ENCODE measurements around the gene SLC1A5. TPM values are rescaled to one million over a fixed set of nuclear protein-coding genes. Genes with fewer than 3 reads are reported as not detected.
"Not testable (repeated sequence)": the region's sequence is repeated elsewhere in the genome, so short reads cannot be mapped to it uniquely, and the experiment has no call there.

Gene SLC1A5
- polyA plus RNA-seq: 100 to 1,000 TPM in 1 of 3 donors, 10 to 100 TPM in 2; 32.4 to 154 (median 56.9) TPM

DNA sequence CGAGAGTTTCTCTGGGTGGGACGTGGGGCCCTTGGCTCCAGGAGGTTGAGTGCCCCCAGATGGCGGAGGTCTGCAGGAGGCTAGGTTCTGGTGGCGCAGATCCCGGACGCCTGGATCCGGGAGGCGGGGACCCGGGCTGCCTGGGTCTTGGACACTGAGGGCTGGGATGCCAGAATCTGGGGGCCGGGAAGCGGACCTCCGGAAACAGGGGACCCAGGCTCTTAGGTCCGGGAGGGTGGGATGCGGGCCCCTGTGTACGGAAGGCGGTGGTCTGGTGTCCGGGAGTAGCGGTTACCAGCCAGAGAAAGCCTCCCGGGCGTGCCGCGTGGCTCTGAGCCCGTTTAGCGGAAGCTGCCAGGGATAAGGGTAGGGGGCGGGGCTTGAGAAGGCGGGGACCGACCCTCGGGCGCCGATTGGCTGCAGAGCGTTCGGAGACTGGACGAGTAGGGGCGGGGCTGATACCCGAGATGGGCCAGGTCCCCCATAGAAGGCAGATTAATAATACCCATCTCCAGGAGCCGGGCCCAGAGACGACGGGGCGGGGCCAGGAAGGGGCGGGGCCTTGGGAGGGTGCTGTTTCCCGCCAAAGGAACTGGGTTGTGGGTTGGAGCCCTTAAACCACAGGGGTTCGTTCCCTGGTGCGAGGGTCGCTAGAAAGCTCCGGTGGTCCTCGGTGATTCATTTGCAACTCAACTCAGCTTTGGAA, at the start of gene SLC1A5:
SLC1A5 (minus strand) TSS at position 333 of the 706 bp plus-strand sequence. CDS start 629 bp downstream, outside the sequence.
- WGBS, 3 donors: 1 to 2% (median 1%) methylated on average over 36 to 46 of the region's 46 CpGs
- peak within 1 kb of the TSS; percentile 93 for H3K27ac ChIP-seq (ENCODE audit: low read depth, low read length)

DNA sequence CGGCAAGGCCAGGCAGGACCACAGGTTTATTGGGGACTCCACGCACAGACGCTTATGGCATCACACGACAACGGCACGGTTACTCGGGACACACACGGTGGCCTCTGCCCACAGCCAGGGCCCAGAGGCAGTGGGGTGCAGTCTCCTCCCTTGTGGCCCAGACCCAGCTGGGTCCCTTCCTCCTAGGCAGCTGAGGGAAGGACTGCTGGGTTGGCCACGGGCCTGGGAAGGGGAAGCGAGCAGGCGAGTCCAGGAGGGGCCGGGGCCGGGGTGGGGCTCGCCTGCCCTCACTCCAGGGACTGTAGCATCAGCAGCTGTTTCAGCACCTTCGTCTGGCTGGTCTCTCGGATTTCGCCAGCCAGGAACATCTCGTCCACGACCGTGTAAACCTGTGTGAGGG, 49.8 kb upstream of the SLC1A5 start:
- H3K27ac ChIP-seq (ENCODE audit: low read depth, low read length): no peak overlapping the region
- 84 to 95% (median 86%) methylated on average over 19 to 20 of the region's 20 CpGs for WGBS, 3 donors

DNA sequence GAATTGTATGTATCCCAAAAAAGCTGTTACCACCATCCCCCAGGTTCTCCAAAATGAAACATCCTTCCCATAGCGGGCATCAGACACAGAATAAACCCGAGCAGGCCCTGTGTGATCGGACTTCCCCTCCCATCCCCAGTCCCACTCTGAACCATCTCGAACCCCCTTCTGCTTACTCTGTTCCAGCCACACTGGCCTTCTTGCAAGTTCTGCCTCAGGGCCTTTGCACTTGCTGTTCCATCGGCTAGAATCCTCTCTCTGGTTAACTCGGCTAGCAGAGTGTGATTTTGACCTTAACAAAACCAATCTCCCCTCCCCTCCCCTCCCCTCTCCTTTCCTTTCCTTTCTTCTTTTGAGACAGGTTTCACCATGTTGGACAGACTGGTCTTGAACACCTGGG, 46.6 kb upstream of the SLC1A5 start:
- no peak overlapping the region for H3K27ac ChIP-seq (ENCODE audit: low read depth, low read length)
- 94 to 95% (median 95%) methylated on average over 6 of the region's 6 CpGs for WGBS, 3 donors

DNA sequence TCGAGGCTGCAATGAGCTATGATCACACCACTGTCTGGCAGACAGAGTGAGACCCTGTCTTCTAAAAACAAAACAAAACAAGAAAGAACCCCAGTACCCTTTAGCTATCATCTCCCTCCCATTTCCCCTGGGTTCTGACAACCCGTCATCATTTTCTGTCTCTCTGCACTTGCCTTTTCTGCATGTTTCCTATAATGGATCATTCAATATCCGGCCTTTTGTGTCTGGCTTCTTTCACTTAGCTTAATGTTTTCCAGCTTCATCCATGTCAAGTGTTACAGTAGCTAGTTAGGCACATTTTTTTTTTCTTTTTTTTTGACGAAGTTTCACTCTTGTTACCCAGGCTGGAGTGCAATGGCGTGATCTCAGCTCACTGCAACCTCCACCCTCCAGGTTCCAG, 45.7 kb upstream of the SLC1A5 start:
- WGBS, 3 donors: 76 to 79% (median 77%) methylated on average over 5 of the region's 5 CpGs
- H3K27ac ChIP-seq (ENCODE audit: low read depth, low read length): no peak overlapping the region

DNA sequence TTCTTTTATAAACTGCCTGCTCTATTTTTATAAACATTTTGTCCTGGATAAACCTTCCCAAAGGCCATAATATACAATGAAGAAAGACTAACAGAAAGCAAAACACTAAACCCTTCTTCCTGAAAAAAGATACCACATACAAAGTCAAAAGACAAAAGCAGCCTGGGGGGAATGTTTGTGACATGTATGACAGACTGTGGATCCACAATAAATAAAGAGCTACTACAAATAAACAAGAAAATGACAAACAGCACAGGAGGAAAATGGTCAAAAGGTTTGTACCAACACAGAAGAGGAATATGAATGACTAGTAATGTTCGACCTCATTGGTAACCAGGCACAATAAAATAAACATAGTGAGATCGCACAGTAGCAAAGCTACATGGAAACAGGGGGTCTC, 42.5 kb upstream of the SLC1A5 start:
- H3K27ac ChIP-seq (ENCODE audit: low read depth, low read length): no peak overlapping the region
- WGBS, 3 donors: 89 to 95% (median 94%) methylated on average over 2 of the region's 2 CpGs

DNA sequence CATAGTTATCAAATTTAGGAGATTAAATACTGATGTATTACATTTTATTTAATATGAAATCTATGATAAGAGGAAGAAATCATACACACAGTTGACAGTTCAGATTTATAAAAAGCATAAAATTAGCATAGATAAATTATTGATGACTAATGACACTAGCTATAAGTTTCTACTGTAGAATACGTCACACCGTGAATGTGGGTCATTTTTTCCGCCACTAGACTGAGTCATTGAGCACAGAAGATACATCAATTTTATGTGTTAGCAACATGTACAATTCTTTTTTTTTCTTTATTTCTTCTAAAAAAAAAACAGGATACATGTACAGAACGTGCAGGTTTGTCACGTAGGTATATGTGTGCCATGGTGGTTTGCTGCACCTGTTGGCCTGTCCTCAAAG, 40.1 kb upstream of the SLC1A5 start:
- 76 to 85% (median 77%) methylated on average over 5 of the region's 5 CpGs for WGBS, 3 donors
- H3K27ac ChIP-seq (ENCODE audit: low read depth, low read length): no peak overlapping the region

DNA sequence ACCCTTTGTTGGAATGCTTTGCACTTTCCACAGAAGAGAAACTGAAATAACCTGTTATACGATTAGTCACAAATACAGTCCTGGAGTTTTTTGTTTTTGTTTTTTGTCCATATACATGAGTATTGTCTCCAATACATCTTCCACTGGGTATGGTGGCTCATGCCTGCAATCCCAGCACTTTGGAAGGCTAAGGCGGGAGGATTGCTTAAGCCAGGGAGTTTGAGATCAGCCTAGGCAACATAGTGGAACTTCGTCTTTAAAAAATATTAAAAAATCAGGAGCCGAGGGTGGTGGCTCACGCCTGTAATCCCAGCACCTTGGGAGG, 37.3 kb upstream of the SLC1A5 start:
- 82 to 84% (median 84%) methylated on average over 5 of the region's 5 CpGs for WGBS, 3 donors
- no peak overlapping the region for H3K27ac ChIP-seq (ENCODE audit: low read depth, low read length)

DNA sequence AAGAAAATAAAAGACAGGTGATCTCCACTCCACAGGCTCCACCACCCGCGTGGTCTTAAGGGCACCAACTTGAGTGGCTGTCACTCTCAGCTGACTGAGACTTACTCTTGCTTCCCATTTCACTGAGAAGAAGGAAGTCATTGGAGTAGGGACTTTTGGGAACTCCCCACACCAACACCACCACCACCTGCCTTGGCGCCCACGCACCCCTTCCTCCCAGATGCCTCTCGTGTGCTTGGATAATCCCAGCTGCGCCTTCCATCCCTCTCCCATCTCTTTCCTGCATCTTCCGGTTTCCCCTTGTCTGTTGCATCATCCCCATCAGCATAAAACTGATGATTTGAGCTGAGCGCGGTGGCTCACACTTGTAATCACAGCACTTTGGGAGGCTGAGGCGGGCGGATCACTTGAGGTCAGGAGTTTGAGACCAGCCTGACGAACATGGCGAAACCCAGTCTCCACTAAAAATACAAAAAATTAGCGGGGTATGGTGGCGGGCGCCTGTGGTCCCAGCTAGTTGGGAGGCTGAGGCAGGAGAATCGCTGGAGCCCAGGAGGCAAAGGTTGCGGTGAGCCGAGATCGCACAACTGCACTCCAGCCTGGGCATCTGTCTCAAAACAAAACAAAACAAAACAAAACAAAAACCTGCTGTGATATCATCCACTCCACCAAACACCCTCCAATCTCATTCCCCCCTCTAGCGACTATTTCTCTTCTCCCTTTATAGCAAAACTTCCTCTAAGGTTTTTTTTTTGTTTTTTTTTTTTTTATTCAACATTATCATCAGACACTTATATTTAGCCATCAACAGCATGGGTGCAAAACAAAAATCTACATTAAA, 36.7 kb upstream of the SLC1A5 start:
- 68 to 87% (median 74%) methylated on average over 21 of the region's 21 CpGs for WGBS, 3 donors
- H3K27ac ChIP-seq (ENCODE audit: low read depth, low read length): no peak overlapping the region

DNA sequence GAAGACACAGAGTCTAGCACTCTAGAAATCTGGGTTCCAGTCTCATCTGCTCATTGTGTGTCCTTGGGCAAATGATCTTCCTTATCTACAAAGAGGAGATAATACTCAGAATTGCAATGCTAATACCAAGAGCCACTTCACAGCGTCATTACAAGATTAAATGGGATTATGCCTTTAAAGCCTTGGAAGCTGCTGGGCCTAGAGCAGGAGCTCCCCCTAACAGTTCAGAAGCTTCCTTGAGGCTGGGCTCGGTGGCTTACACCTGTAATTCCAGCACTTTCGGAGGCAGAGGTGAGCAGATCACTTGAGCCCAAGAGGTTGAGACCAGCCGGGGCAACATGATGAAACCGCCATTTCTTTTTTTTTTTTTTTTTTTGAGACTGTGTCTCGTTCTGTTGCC, 34.7 kb upstream of the SLC1A5 start:
- H3K27ac ChIP-seq (ENCODE audit: low read depth, low read length): no peak overlapping the region
- WGBS, 3 donors: 91 to 95% (median 95%) methylated on average over 5 to 6 of the region's 6 CpGs

DNA sequence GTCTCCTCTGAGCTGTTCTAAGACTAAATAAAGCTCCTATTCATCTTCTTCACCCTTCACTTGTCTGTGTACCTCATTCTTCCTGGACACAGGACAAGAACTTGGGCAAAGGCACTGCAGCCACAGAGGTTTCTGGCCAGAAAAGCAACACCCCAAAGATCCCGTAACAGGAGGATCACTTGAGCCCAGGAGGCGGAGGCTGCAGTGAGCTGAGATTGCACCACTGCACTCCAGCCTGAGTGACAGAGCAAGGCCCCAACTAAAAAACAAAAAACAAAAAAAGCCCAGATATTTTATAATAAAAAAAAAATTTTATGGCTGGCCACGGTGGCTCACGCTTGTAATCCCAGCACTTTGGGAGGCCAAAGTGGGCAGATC, 34.0 kb upstream of the SLC1A5 start:
- H3K27ac ChIP-seq (ENCODE audit: low read depth, low read length): not testable (repeated sequence)
- 85 to 92% (median 89%) methylated on average over 4 of the region's 4 CpGs for WGBS, 3 donors

DNA sequence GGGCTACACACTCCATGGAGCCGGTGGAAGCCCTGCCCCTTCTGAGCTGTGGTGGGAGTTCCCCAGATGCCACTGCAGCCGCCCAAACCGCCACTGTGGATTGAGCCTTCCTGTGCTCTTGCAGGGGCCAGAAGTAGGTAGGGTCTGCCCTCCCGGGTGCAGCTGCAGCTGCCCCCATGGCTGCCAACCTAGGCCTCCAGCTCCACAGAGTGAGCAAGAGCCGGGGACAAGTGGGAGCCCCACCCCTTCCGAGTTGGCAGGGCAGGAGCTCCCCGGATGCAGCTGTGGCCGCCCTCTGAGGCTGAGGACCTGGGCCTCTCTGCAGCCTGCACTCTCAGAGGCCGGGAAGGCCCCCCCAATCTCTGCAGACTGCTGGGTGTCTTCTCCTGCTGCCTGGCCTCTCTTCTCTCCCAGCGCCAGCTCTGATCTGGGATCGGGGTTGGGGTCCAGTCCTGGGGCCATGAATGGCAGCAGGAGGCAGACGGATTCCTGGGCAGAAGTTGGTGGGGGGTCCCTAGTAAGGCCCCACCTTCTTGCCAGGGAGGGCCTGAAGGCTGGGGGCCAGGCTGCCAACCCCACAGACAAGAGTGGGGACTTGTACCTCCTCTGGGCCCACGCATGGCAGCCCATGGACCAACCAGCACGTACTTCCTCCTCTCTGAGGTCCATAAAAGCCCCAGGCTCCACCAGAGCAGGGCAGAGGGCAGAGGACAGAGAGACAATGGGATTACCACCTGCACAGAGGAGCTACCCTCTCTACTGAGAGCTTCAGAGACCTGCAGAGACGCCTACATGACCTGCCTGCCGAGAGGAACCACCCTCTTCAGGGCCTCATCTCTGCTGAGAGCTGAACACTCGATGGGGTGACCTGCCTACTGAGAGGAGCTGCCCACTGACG, 33.4 kb upstream of the SLC1A5 start:
- 58 to 75% (median 62%) methylated on average over 18 of the region's 18 CpGs for WGBS, 3 donors
- H3K27ac ChIP-seq (ENCODE audit: low read depth, low read length): no peak overlapping the region

DNA sequence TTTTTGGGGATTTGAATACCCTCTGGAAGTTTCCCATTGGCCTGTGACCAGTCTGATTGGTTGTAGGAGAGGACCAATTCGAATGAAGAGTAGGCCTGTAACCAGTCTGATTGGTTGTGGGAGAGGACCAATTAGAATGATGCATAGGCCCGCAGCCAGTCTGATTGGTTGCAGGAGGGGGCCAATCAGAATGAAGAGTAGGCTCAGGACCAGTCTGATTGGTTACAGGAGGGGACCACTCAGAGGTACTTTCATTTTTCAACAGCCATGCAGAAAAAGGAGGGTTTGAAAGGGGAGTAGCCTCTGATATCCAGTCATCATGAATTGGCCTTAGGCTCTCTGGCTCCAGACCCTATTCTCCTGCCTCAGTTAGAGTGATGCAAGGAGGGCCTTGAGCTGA, 30.4 kb upstream of the SLC1A5 start:
- no peak overlapping the region for H3K27ac ChIP-seq (ENCODE audit: low read depth, low read length)
- 86 to 95% (median 92%) methylated on average over 2 of the region's 2 CpGs for WGBS, 3 donors

DNA sequence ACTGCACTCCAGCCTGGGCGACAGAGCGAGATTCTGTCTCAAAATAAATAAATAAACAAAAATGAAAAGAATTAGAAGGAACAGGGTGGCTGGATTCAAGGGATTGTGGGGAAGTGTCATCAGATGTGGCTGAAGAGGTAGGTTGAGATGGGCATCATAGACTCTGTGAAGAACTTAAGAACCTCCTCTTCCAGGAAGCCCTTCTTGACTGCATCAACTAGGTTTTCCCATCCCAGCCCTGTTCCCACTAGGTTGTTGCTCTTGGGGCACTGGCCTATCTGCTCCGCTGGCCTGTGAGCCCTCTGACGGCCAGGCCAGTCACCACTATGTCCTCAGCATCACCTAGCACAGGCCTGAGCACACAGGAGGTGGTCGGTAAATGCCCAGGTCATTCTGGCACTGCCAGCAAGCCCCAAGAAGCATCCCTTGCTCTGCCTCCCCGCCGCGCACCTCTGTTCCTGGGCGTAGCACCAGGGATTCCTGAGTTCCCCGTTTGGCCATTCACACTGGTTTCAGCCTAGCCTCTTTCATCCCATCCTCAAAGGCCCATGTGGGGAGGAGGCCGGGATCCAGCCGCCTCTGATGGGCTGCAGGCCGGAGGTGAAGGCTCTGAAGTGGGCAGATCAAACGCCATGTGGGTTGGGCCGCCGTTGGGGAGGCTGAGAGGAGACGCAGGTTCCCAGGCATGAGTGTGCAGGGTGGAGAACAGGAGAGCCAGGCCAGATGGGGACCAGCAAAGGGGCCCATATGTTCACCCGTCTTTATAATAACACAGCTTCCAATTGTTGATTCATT, 27.6 kb upstream of the SLC1A5 start:
- 77 to 83% (median 78%) methylated on average over 18 of the region's 18 CpGs for WGBS, 3 donors
- H3K27ac ChIP-seq (ENCODE audit: low read depth, low read length): no peak overlapping the region

DNA sequence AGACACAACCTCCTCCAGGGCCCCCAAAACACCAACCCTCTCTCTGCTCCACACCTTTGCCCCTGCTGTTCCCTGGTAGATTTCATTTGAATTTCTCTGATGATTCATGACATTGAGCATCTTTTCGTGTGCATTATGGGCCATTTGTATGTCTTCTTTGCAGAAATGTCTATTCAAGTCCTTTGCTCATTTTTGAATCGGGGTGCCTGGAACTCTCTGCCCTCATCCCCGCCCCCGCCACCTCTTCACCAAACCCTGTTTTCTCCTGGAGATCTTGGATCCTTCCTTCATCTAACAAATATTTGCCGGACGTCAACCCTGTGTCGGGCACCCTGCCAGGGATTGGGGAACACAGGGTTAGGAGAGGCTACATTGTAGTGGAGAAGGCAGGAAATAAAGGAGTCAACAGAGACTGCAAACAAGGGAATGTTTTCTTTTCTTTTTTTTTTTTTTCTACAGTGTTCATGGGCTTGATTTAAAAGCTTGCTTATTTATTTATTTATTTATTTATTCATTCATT, 25.5 kb upstream of the SLC1A5 start:
- WGBS, 3 donors: 20 to 51% (median 41%) methylated on average over 7 of the region's 7 CpGs
- no peak overlapping the region for H3K27ac ChIP-seq (ENCODE audit: low read depth, low read length)

DNA sequence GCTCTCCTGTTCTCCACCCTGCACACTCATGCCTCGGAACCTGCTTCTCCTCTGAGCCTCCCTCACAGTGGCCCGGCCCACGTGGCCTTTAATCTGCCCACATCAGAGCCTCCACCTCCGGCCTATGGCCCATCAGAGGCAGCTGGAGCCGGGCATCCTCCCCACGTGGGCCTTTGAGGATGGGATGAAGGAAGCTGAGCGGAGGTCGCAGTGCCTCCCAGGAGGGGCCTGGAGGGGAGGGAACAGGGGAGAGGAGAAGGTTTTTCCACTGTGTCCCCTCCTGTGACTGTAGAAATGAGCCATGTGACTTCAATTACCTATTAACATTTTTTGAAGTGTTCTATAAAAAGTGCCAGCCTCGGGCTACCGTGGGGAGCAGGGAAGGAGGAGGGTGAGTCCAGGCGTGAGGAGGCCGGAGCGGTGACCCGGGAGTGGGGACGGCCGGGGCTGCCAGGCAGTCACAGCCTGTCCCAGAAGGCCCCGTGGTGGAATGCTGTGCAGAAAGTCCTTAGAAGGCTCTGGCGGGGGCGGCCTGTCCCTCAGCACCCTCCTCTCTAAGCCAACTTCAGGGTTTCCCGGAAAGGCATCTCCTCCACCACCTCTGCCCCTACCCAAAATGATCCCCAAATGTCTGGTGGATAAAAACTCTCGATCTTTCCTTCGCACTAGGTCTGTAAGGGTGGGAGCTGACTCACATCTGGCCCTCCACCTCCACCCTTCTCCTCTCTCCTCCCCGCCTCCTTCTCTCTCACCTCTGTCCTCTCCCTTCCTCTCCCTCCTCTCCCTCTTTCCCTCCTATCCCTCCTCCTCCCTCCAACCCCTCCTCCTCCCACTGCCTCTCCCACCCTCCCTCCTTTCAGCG, 24.8 kb upstream of the SLC1A5 start:
- 70 to 73% (median 72%) methylated on average over 24 of the region's 24 CpGs for WGBS, 3 donors

DNA sequence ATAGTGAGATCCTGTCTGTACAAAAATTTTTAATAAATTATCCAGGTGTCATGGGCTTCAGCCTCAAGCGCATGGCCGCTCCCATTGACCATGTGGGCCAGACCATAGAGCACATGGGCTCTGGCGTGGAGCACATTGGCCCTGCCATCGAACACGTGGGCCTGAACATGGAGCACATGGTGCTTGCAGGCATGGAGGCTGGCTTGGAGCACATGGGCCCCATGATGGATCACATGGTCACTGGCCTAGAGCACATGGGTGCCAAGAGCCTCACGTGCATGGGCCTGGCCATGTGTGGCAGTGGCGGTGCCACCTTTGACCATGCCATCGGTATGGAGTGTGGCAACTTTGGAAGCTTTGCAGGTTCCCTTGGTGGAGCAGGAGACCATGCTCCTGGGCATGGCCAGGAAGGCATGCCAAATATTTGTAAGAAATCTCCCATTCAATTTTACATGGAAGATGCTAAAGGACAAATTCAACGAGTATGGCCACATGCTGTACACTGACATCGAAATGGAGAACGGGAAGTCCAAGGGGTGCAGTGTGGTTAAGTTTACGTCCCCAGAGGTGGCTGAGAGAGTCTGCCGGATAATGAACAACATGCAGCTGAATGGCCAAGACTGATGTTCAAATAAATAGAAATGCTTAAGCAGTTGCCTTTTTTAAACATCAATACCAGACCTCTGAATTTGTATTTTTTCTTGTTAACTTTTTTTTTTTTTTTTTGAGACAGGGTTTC, 21.3 kb upstream of the SLC1A5 start:
- no peak overlapping the region for H3K27ac ChIP-seq (ENCODE audit: low read depth, low read length)
- 88 to 91% (median 89%) methylated on average over 13 of the region's 13 CpGs for WGBS, 3 donors

More for the DNA sequence above, 24.8 kb upstream of the SLC1A5 start:
- H3K27ac ChIP-seq (ENCODE audit: low read depth, low read length): no peak overlapping the region
